Kidney epithelial cell (primary cell): ENCODE measurements around the gene FAM174C. TPM values are rescaled to one million over a fixed set of nuclear protein-coding genes. Genes with fewer than 3 reads are reported as not detected.
A peak's percentile ranks its signal among the peaks of the same experiment; 100 is the strongest.

ENCODE experiments used
- DNase-seq: peaks from one replicate; pipeline ENCODE4 v3.0.0-alpha.2; 2010; ENCODE audit warnings: low read depth
- H3K27me3 ChIP-seq: 2 replicates; pipeline ENCODE4 v1.6.0; 2011; ENCODE audit warnings: low read length; ENCODE audit not compliant: control insufficient read depth, insufficient read depth
- H3K36me3 ChIP-seq: 2 replicates; pipeline ENCODE4 v1.5.1; 2011; ENCODE audit warnings: low read length; ENCODE audit not compliant: control insufficient read depth, insufficient read depth
- H3K4me3 ChIP-seq: 2 replicates; pipeline ENCODE4 v1.5.1; 2011; ENCODE audit warnings: low read depth, mild to moderate bottlenecking, control low read depth, low read length
- CTCF ChIP-seq: IDR thresholded peaks from 2 replicates; pipeline ENCODE4 v1.5.1; 2011; ENCODE audit warnings: mild to moderate bottlenecking, moderate library complexity, low read length, control low read depth, inconsistent platforms; ENCODE audit not compliant: insufficient read depth, poor library complexity, severe bottlenecking
- total RNA-seq: library from RNA; depleted of rRNA; stranded (reverse); fragments of >200 nt; gene quantifications from 2 replicates; pipeline ENCODE4 v1.2.3, GENCODE V29; 2015

The FAM174C gene
- total RNA-seq, 1 donor from 2014 or later: 75.0 TPM

GRCh38 chr19:1258163-1258492 lies 17.2 kb upstream of the FAM174C start:
- no peak overlapping the region for H3K4me3 ChIP-seq
- TF ChIP-seq CTCF: no peak
- H3K36me3 ChIP-seq: peaks cover 7% of the 10 kb centered on the region
- no peaks in the 10 kb centered on the region for H3K27me3 ChIP-seq
- DNase-seq: no peak

GRCh38 chr19:1258707-1259205 lies 16.6 kb upstream of the FAM174C start:
- H3K36me3 ChIP-seq: peaks cover 7% of the 10 kb centered on the region
- H3K4me3 ChIP-seq: no peak overlapping the region
- H3K27me3 ChIP-seq: no peaks in the 10 kb centered on the region
- TF ChIP-seq CTCF: no peak
- no peak for DNase-seq

- Histone ChIP-seq H3K36me3 (peaks cover 6% of the 10 kb centered on the region), H3K4me3 (no peak overlapping the region), H3K27me3 (no peaks in the 10 kb centered on the region)
- no peak for TF ChIP-seq CTCF
- no peak for DNase-seq
Measured at GRCh38 chr19:1259206-1259875, 16.0 kb upstream of the FAM174C start.

- Histone ChIP-seq H3K4me3 (peak overlapping the region; percentile 17), H3K36me3 (peaks cover 3% of the 10 kb centered on the region), H3K27me3 (no peaks in the 10 kb centered on the region)
- DNase-seq: no peak
- no peak for TF ChIP-seq CTCF
Measured at GRCh38 chr19:1259876-1260748, 15.2 kb upstream of the FAM174C start.

GRCh38 chr19:1260749-1261537 lies 14.4 kb upstream of the FAM174C start:
- H3K4me3 ChIP-seq: peak overlapping the region; percentile 76
- DNase-seq: no peak
- H3K36me3 ChIP-seq: peaks cover 1% of the 10 kb centered on the region
- H3K27me3 ChIP-seq: no peaks in the 10 kb centered on the region
- no peak for TF ChIP-seq CTCF
